ENCODE measurements around the gene ALKBH2.

ALKBH2 gene

DNA sequence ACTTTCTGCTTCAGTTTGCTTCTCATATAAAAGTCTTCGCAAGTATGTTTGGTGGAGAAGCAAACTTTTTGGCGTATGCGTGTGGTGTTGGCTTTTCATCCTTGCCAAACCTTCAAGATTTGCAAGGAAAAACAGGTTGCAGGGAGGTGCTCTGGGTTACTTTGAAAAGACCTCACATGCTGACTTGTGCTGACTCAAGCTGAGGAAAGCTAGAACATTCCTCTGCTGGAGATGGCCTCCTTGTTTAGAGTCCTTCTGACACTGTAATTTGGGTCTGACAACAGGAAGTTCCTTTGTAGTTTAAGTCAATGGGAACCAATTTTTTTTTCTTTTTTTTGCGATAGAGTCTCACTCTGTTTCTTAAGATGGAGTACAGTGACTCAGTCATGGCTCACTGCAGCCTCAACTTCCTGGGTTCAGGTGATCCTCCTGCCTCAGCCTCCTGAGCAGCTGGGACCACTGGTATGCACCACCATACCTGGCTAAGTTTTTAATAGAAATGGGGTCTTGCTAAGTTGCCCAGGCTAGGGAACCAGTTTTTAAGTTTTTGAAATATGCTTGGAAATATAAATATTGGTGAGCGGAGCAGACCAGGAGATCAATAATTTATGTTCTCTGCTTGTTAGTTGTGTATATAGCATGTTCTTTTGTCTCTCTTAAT, 20.5 kb upstream of the ALKBH2 start:
- no peak for DNase-seq

DNA sequence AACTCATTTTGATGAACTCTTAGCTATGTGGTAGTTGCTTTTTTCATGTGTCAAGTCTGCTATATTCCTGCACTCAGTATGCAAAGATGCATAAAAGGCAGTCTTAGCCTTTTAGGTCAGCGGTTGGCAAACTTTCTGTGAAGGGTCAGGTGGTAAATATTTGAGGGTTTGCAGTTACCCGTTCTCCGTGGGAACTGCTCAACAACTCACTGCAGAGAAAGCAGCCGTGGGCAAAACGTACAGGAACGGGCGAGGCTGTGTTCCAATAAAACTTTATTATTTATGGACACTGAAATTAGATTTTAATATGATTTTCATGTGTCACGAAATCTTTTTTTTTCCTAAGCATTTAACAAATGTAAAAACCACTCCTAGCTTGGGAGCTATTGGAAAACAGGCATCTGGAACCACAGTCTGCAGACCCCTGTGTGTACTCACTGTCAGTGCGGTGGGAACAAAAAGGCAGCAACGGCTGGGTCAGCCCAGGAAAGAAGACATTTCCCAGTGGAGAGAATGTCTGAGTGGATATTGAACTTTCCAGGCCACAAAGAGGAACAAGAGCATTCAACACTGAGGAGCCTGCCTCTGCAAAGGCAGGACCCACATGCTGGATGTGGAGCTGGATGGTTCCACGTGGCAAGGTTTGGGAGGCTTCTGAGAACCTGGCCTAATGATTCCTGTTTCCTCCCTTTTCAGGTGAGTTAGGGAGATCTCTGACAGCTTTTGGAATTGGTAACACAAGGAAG, 19.6 kb upstream of the ALKBH2 start:
- DNase-seq = no peak

DNA sequence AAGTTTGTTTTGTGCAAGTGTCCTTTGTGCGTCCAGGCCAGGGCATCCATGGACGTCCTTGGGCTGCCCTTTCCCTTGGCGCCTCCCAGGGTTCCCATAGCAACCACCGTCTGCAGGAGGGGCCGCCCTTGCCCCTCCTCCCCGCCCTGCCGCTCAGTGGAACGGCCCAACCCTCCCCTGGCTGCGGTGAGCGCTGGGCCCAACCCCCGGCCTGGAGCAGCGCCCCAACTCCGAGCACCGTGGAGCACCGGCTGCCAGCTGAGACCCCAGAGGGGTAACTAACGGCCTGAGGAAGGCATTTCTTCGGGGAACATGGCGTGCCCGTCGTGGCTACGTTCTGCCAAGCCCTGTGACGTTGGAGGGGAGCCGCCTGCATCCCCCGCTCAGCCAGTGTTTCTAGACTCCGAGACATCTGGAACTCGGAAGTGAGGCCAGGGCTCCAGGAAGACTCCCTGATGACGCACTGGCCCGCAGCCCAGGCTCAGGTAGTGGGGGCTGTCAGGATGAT, 17.8 kb upstream of the ALKBH2 start:
- no peak for DNase-seq

DNA sequence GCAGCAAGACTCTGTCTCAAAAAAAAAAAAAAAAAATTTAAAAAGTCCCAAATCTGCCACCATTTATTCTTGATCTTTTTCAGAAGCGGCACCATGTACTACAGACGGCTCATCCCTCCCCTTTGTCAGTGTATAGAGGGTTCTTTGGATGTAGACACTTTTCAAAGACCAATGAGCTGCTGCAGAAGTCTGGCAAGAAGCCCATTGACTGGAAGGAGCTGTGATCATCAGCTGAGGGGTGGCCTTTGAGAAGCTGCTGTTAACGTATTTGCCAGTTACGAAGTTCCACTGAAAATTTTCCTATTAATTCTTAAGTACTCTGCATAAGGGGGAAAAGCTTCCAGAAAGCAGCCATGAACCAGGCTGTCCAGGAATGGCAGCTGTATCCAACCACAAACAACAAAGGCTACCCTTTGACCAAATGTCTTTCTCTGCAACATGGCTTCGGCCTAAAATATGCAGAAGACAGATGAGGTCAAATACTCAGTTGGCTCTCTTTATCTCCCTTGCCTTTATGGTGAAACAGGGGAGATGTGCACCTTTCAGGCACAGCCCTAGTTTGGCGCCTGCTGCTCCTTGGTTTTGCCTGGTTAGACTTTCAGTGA, 16.6 kb upstream of the ALKBH2 start:
- DNase-seq = no peak

DNA sequence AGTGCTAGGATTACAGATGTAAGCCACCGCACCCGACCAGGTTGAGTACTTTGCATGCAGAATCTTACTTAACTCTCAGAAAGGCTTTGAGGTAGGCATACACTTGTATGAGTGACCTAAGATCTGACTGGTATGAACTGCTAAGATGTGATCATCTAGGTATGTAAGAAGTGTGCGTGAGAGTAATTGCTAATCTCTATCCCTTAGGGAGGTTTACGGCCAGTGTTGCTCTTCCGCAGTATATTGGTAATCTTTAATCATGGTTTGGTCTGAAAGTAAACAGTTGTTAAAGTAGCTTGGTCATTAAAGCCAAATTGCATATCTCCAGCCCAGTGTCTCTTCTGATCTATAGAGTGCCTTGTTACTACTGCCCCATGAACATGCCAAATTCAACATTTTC, 11.9 kb upstream of the ALKBH2 start:
- DNase-seq = no peak

DNA sequence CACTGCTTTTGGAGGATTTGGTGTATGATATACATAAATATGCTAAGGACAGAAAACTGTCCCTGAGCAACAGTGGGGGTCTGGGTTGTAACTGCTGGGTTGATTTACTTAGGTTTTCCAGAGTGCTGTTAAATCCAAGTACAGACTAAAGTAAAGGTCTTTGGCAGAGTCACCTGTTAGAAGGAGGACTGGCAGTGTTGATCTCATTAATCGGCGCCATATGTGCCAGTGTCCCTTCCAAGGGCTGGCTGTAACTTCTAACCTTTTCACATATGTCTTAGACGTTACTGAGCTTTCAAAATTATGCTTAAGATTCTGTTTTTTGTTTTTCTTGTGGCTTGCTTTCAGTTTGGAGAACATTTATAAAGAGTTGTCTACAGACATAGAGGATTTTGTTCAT, 9.2 kb upstream of the ALKBH2 start:
- no peak for DNase-seq

DNA sequence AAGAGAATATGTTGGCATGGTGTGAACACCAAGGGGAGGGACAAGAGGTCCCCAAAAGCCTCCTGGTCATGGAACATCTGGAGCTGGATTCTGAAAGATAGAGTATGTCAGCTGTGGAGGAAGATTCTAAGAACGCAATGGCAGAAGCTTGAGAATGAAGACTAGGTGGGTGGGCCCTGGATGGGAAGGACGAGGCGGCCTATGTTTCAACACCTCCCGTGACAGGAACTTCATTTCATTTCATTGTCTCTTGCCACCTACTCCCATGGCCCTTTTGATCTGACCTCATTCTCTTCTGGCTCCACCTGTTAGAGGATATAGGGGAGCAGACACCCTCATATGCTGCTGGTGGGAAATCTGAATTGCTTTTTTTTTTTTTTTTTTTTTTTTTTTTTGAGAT, 7.5 kb upstream of the ALKBH2 start:
- DNase-seq = no peak

DNA sequence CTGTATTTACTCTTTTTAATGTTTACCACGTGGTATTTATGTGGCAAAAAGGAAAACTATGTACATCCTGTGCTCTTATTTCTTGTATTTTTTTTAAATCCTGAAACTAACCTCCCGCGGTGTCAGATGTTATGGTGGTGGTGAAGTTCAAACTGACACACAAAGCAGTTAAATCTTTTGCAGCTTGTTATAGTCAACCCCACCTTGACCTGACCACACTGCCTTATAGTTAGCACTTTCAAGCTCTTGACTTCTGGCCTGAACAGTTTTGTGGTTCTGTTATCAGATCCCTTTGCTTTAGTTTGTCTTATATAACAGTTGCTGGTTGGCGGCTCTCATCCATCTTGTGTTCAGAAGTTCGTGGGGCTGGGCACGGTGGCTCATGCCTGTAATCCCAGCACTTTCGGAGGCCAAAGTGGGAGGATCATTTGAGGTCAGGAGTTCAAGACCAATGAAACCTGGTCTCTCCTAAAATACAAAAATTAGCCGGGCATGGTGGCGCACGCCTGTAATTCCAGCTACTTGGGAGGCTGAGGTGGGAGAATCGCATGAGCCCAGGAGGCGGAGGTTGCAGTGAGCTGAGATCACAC, 6.3 kb upstream of the ALKBH2 start:
- no peak for DNase-seq

DNA sequence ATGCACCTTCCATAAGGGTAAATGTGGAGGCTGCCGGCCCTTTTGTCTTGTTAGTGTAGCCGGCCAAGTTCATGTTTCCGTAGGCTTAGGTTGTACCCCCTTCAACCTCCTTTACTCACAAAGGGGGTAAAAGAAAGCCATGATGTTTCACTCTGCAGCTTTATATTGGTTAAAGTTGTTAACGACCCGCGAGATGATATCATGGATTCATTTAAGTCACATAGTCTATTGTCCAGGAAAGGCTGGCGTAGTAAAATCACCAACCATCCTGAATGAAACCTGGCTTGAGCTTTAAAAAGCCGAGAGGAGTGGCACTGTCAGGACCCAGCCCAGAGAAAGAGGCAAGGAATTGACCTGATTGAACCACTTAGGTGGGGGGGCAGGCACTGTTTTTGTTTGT, 5.4 kb upstream of the ALKBH2 start:
- DNase-seq = no peak

DNA sequence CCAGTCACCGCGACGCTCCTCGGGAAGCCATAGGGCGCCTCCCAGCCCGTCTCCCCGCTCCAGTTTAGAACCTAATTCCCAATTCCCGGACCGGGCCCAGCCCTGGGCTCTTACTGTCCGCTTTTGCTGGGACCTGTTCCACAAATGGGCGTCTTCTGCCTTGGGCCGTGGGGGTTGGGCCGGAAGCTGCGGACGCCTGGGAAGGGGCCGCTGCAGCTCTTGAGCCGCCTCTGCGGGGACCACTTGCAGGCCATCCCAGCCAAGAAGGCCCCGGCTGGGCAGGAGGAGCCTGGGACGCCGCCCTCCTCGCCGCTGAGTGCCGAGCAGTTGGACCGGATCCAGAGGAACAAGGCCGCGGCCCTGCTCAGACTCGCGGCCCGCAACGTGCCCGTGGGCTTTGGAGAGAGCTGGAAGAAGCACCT, 4.9 kb upstream of the ALKBH2 start:
- peak; percentile 54 for DNase-seq

DNA sequence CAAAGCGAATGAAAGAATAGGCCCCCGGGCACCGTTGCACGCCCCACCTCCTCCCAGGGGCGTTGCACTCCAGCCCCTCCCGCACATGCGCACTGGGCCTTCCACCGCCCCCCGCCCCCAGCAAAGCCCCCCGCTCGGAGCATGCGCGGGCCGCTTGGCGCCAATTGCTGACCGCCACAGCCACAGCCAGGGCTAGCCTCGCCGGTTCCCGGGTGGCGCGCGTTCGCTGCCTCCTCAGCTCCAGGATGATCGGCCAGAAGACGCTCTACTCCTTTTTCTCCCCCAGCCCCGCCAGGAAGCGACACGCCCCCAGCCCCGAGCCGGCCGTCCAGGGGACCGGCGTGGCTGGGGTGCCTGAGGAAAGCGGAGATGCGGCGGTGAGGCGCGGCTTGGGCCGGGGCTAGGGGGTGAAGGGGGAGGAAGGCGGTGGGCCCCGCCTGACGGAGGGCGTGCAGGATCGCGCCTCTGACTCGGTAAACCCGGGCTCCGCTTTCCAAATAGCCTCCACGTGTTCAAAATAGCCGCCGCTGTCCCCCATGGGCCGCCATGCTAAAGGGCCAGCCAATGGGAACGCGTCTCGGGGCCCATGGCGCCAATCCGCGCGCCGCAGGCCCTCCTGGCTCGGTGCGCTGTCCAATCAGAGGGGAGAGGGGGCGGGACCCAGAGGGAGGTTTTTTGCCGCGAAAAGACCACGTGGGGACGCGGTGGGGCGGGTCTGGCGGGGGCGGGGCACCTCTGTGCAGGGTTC, 4.3 kb upstream of the ALKBH2 start, which contains the start of gene UNG:
Gene UNG (plus strand): TSS at position 163 of the 748 bp plus-strand sequence. CDS start 83 bp downstream, at position 246.
- peak; percentile 98 for DNase-seq

DNA sequence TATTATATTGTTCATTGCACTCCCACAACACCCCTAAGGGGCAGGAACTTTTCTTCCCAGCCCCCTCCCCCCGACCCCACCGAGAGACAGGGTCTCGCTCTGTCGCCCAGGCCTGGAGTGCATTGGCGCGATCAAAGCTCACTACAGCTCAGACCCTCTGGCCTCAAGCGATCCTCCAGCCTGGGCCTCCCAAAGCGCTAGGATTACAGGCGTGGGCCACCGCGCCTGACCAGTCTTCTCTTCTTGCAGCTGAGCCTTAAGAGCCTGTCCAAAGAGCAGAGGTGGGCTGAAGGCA, 3.8 kb upstream of the ALKBH2 start:
- DNase-seq = no peak

DNA sequence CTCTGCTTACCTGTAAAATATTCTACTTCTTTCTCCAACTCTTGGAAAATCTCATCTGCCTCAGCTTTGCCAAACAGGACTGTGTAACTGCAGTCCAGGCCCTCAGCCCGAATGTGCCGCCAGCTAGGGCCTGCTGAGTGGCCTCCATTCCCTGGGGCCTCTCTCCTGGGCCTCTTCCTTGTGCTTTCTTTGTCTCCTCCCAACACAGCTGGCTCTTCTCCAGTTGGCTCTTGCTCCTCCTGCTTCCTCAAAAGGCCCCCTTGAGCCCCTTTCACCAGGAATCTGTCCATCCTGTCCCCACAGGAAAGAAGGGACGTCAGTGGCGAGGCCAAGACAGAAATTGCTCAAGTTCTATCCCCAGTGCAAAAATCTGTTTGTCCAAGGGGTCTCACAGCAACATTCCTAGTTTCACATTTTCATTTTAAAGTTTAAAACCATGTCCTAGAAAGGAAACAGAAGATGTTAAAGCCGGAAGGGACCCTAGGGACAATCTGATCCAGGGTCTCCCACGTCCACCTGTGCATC, 713 bp downstream of the ALKBH2 start:
- peak; percentile 20 for DNase-seq

DNA sequence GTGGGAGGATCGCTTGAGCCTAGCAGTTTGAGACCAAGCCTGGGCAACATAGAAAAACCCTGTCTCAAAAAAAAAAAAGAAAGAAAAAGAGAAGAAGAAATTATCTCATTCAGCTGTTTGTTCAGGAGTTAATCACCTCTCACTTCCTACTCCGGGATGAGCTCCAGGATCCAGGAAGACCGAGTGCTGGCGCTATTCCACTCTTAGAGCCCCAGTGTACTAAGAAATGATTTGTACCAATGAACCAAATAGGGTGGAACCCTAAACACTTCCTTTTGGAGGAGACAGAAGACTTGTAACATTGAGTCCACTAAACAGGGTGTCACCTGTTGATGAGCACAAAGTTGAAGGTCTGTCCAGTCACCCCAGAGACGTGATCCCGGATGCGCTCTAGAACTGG, 3.6 kb downstream of the ALKBH2 start:
- DNase-seq = no peak

DNA sequence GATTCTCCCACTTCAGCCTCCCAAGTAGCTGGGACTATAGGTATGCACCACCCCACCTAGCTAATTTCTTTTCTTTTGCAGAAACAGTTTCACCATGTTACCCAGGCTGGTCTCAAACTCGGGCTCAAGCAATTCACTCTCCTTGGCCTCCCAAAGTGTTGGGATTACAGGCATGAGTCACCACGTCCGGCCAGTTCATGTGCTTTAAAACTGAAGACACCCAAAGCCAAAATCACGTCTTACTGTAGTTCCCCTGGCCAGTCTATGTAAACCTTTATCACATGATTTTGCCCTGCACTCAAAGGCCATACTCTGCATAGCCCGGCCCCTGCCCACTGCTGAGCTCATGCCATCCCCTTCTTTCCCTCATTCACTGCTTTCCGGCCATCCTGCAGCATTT, 4.5 kb downstream of the ALKBH2 start:
- DNase-seq = no peak

DNA sequence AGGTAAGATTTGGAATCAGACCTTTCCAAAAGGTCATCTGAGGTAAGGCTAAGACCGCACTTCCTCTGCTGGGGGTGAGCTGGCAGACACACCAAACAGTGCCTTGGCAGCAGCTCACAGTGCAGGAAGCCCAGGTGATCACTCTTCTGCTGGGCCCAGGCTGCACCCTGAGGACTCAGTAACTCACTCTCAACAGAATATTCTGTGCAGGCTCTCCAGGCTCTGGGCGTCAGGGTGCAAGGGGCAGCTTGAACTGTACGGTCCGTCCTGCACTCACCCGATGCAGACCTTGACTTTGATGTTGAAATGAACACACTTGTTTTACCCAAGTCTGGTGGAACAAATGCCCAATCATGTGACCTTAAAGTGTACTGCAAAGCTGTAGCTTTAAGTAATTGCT, 6.0 kb downstream of the ALKBH2 start:
- peak; percentile 11 for DNase-seq

DNA sequence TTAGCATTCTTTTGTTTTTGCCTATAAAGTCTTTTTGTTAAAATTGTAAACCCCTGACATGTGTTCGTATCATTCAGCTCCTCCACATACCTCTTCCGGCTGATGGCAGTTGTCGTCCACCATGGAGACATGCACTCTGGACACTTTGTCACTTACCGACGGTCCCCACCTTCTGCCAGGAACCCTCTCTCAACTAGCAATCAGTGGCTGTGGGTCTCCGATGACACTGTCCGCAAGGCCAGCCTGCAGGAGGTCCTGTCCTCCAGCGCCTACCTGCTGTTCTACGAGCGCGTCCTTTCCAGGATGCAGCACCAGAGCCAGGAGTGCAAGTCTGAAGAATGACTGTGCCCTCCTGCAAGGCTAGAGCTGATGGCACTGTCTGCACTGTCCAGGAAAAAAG, 7.7 kb downstream of the ALKBH2 start:
- no peak for DNase-seq

DNA sequence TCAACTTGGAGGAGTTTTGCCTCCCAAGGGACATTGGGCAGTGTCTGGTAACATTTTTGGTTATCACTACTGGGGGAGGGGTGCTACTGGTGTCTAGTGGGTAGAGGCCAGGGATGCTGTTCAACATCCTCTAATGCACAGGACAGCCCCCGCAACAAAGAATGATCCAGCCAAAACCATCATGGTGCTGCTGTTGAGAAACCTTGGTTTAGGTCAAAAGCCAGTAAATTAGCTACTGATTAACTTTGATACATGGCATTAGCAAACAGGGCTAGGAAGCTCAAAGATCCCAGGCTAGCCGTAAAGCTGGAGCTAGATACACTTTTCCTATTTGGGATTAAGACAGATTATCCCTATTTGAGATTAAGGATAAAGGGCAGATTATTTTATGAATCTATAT, 8.8 kb downstream of the ALKBH2 start:
- DNase-seq = no peak

DNA sequence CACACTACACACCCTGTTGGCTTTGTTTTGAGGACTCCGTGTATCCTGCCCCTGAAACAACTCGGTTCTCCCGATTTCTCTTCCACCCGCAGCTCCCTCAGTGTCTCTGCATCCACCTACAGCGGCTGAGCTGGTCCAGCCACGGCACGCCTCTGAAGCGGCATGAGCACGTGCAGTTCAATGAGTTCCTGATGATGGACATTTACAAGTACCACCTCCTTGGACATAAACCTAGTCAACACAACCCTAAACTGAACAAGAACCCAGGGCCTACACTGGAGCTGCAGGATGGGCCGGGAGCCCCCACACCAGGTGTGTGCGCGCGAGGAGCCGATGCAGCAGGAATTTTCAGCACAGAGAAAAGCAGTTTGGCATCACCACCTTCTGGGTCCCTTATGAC, 10.5 kb downstream of the ALKBH2 start:
- no peak for DNase-seq

DNA sequence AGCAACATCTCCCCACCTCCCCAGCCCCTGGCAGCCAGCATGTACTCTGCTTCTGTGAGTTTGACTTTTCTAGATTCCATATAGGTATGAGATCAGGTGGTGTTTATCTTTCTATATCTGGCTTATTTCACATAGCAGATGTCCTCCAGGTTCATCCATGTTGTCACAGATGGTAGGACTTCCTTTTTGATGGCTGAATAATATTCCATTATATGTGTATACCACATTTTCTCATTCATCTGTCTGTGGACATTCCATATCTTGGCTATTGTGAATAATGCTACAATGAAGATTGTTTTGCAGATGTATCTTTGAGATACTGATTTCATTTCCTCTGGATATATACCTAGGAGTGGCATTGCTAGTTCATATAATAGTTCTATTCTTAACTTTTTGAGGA, 18.4 kb downstream of the ALKBH2 start:
- no peak for DNase-seq

DNA sequence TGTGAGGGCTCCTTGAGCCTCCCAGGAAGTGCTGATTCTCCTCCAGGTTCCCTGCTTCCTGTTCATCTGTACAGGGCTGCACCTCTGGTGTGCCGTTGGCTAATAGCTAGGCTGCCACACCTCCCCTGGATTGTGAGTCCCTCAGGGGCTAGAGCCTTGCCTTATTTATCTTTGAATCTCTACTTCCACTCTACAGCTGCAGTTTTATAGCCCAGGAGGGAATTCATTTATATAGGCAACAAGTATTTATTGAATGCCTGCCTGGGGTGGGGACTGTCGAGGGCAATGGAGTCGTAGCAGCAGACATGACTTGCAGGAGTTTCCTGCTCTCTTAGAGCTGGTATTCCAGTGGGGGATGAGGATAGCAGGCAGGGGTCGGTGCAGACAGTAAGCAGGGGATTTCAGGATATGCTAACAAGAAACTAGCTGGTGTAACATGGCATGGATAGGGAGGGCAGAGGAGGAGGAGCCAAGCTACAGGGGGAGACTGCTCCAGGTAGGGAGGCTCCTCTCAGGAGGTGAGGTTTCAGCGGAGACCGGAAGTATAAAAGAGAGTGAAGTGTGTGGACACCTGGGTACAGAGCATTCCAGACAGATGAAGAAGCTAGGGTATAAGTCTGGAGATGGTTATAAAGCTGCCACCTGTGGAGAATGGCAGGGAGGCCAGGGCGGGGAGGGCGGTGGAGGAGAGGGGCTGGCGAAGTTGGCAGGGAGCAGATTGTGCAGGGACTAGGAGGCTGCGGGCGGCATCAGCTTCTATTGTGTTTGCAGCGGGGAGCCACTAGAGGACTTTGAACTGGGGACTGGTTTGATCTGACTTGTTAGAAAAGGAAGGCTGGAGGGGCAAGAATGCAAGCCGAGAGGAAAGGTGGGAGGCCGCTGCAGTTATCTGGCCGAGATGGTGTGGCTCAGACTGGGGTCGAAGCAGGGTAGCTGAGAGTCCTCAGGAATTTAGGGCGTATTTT, 23.7 kb downstream of the ALKBH2 start:
- DNase-seq = no peak

DNA sequence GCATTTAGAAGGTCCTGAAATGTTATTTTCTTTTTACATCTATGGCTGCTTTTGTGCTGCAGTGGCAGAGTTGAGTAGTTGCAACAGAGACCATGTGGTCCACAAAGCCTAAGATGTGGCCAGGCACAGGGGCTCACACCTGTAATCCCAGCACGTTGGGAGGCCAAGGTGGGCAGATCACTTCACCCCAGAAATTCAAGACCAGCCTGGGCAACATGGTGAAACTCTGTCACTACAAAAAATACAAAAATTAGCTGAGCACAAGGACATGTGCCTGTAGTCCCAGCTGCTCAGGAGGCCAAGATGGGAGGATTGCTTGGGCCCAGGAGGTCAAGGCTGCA, 27.4 kb downstream of the ALKBH2 start:
- DNase-seq = no peak

Data from RPMI8226 (cell line).